Fibroblast of skin of back (primary cell): ENCODE results near the gene LRRC8C.
"Not testable (repeated sequence)": the region's sequence is repeated elsewhere in the genome, so short reads cannot be mapped to it uniquely, and the experiment has no call there.

Experiments
- DNase-seq: peaks from one replicate; pipeline ENCODE4 v3.0.0-alpha.2; 2013

Gene LRRC8C

GRCh38 chr1:89673251-89673650 is 40.3 kb downstream of the LRRC8C start:
- DNase-seq: no peak

DNA sequence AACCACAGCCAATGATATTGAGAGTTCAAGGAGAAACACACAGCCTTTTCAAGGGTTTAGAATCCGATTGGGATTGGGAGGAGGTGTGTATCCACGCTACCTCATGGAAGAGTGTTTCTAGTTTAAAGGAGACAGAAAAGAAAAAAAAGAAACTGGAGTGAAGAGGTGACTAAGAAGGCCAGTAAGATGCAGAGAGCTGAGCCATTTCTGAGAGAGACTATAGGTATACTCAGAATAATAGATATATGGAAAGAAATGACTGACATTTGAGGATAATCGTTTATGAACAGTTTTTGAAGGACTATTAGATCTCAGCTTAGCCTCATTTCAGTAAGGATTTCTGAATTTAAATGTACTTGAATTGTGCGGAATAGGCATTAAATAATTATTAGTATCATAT is 42.8 kb downstream of the LRRC8C start:
- no peak for DNase-seq

DNA sequence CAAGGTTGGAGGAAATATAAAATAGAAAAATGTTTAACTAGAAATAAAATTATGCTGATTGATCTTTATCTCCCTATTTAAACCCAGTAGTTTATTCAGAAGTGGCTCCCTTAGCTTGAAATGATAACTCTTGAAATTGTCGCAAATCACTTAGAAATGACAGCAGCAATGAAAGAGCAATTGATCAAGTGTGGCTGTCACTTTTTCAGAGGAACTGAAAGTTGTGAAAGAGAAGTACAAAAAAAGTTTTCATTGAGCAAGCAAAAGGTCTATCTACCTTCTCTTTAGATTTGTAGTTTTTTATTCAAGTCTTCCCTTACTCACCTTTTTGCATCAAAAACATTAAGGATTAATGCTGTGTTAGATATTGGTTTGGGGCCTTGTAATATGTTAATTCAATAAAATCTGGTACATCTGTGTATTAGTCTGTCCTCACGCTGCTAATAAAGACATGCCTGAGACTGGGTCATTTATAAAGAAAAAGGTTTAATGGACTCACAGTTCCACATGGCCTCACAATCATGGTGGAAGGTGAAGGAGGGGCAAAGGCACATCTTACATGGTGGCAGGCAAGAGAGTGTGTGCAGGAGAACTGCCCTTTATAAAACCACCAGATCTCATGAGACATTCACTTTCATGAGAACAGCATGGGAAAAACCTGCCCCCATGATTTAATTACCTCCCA is 48.3 kb downstream of the LRRC8C start:
- DNase-seq: no peak

DNA sequence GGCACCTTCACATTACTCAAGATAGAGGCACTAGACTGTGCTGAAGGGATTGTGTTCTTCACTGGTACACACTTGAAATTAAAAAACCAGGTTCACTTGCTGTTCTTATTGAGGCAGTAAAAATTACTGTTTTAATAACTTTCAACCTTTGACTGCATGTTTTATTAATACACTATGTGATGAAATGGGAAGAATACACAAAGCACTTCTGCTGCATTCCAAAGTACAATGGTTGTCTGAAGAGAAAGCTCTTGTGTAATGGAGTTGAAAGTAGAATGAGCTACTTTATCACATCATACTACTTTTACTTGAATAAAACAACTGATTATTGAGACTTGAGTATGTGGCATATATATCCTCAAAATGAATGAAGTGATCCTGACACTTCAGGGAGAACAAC is 49.7 kb downstream of the LRRC8C start:
- no peak for DNase-seq

DNA sequence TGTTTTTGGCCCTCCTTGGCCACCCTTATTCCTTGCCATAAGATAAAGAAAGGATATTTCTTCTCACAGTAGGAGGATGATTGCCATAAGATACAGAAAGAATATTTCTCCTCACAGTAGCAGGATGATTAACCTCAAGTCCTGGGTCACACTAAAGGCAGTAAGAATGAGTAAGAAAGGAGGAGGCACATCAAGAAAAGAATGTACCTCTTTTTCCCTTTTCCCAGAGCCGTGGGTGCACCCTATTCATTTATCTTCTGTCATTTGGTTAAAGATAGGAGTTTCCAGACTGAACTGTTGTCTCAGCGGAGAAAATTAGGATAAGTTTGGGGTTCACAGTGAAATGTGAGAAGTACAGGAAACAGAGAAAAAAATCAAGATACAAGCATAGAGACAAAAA is 52.5 kb downstream of the LRRC8C start:
- no peak for DNase-seq

DNA sequence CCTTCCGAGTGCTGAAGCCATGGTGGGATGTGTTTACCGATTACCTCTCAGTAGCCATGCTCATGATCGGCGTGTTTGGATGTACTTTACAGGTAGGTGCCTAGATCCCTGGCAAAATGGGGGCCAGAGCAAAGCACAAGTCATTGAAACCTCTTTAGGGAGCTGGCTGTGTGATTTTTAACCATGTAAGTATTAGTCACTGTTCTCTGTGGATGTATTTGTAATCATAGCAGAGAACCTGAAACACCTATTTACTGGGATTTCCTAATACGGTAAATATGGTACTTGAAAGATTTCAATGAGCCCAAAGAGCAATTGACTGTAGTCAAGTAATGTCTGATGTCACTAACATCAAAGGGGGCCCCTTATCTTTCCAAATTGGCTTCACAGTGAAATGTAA is 53.6 kb downstream of the LRRC8C start:
- DNase-seq: no peak

- peak; percentile 66 for DNase-seq
Observed at GRCh38 chr1:89687254-89687653, 54.3 kb downstream of the LRRC8C start.

DNA sequence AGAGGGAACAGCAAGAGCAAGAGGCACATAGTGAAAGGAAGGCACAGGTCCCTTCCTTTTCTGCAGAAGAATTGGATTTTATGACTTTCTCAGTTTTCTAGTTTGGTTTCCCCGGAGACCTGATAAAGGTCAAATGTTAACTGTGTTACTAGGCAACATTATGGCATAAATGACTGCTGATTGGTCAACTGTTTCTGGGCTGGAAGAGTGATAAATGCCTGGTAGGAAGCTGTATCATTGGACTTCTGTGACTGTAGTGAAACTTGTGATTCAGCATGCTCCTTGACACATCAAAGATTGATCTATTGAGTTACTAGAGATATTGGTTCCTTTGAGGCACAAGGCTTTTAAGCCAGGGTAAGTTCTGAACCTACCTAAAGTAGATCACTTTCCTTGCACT is 55.7 kb downstream of the LRRC8C start:
- no peak for DNase-seq

DNA sequence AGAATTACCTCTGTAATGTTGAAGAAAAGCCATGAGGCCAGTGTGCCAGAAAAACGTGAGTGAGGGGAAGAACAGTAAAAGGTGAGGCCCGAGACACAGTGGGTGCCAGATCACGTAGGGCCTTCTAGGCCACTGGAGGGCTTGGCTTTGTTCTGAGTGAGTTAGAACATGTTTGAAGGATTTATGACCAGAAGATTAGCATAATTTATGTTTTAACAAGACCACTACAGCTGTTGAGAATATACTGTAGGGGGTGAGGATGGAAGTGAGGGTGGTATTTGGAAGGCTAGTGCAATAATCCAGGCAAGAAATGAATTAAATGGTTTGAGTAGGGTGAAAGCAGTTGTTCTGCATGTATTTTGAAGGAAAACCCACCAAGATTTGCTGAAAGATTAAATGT is 56.3 kb downstream of the LRRC8C start:
- DNase-seq: no peak

GRCh38 chr1:89690595-89690994 is 57.7 kb downstream of the LRRC8C start:
- DNase-seq: no peak

GRCh38 chr1:89692601-89693521 is 59.9 kb downstream of the LRRC8C start:
- no peak for DNase-seq

DNA sequence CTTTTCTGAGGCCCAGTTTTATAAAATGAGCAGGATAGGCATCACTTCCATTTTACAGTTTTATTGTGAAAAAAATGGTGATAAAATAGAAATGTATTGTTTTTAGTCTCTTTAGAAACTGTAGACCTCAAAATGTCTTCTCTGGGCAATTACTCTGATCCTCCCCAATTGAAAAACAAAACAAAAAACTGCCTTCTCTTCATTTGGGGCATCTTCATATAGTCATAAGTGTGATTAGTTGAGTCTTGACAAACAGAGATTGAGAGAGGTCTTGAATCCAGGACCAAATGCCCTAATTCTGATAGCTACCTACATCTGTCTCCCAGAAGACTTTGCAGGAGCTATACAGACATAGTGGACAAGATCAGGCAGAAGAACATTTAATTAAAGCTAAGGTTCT is 62.9 kb downstream of the LRRC8C start:
- DNase-seq: no peak

GRCh38 chr1:89697383-89697782 is 64.5 kb downstream of the LRRC8C start:
- DNase-seq: no peak

DNA sequence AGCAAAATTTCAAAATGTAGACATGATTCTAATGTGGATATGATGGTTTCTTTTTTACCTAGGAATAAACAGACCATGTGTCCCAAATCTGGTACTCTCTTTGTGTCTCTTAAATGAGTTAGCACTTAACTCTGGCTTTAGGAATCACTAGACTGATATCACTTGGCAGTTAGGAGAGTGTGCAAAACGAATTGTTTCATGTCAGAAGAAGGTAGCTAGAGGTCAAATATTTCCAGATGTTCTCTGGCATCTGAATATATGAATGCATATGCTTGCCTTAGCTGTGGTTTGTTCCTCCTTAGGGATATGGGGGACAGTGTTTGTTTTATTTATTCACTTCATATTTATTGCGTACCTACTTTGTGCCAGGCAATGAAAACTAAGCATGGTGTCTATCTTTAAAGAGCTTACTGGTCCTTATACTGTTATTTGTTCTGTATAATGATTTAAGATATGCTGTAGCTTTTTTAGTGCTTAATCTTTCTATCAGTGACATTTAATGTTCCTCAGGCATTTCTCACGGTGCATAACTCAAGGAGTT is 65.2 kb downstream of the LRRC8C start:
- DNase-seq: no peak

- DNase-seq: no peak
Observed at GRCh38 chr1:89698624-89699023, 65.7 kb downstream of the LRRC8C start.

- DNase-seq: no peak
Observed at GRCh38 chr1:89699451-89699986, 66.6 kb downstream of the LRRC8C start.

GRCh38 chr1:89701746-89702241 is 68.9 kb downstream of the LRRC8C start:
- no peak for DNase-seq

- DNase-seq: no peak
Observed at GRCh38 chr1:89702520-89703045, 69.7 kb downstream of the LRRC8C start.

DNA sequence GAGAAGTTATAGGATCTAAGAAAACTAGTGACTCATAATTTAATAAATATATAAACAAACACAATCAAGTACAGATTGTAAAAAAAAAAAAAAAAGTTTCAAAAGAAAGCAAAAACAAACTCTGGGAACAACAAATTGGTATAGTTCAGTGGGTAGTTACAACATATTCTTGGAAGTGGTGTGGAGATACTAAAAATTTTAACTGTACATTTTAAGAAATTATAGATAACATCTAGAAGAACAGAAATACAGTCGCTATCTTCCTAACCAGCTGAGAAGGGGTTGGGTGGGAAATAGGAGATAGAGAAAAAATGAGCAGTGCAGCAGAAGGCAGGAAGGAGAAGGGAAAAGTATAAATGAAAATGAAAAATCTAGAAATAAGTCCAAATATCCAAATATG is 70.5 kb downstream of the LRRC8C start:
- no peak for DNase-seq

GRCh38 chr1:89704014-89704413 is 71.1 kb downstream of the LRRC8C start:
- DNase-seq: no peak

GRCh38 chr1:89704885-89705284 is 72.0 kb downstream of the LRRC8C start:
- DNase-seq: not testable (repeated sequence)

GRCh38 chr1:89705901-89706699 is 73.2 kb downstream of the LRRC8C start:
- DNase-seq: no peak
